Muscle layer of duodenum (tissue), 2 donors: ENCODE results near the gene GALNT14.

Experiments
- H3K27ac ChIP-seq: one replicate; pipeline ENCODE4 v1.7.0; 2013; ENCODE audit warnings: mild to moderate bottlenecking, low read length
- H3K27me3 ChIP-seq: one replicate; pipeline ENCODE4 v1.7.0; 2013; ENCODE audit warnings: low read depth, mild to moderate bottlenecking, control low read depth, low read length
- H3K36me3 ChIP-seq, 2 donors: one replicate each; pipeline ENCODE4 v1.7.0; 2013; ENCODE audit warnings: low read length in 2 of 2, control low read depth in 1 of 2, mild to moderate bottlenecking in 1 of 2; ENCODE audit not compliant: insufficient read depth in 2 of 2, control insufficient read depth in 1 of 2
- H3K4me1 ChIP-seq, 2 donors: one replicate each; pipeline ENCODE4 v1.7.0; 2013; ENCODE audit warnings: low read length in 2 of 2, mild to moderate bottlenecking in 2 of 2, control low read depth in 1 of 2, moderate library complexity in 1 of 2; ENCODE audit not compliant: insufficient read depth in 2 of 2, control insufficient read depth in 1 of 2
- H3K4me3 ChIP-seq, 2 donors: one replicate each; pipeline ENCODE4 v1.7.0; 2013; ENCODE audit warnings: low read length in 2 of 2, low read depth in 1 of 2, mild to moderate bottlenecking in 1 of 2
- H3K9me3 ChIP-seq, 2 donors: one replicate each; pipeline ENCODE4 v1.7.0; 2013; ENCODE audit warnings: low read length in 2 of 2, control low read depth in 1 of 2, mild to moderate bottlenecking in 1 of 2; ENCODE audit not compliant: control insufficient read depth in 1 of 2
- donor health status: healthy.

GALNT14 gene

GRCh38 chr2:31109633-31110192 is 28.5 kb downstream of the GALNT14 start:
- Histone ChIP-seq H3K36me3 (no peaks in the 10 kb centered on the region), H3K9me3 (no peaks in the 10 kb centered on the region), H3K27me3 (no peaks in the 10 kb centered on the region), H3K4me3 (no peak overlapping the region), H3K4me1 (no peaks in the 10 kb centered on the region), H3K27ac (no peak overlapping the region)

GRCh38 chr2:31108561-31109286 is 29.5 kb downstream of the GALNT14 start:
- no peak overlapping the region for H3K4me3 ChIP-seq
- H3K36me3 ChIP-seq: no peaks in the 10 kb centered on the region
- no peak overlapping the region for H3K27ac ChIP-seq
- H3K4me1 ChIP-seq: no peaks in the 10 kb centered on the region
- H3K9me3 ChIP-seq: no peaks in the 10 kb centered on the region
- no peaks in the 10 kb centered on the region for H3K27me3 ChIP-seq

GRCh38 chr2:31107591-31108300 is 30.5 kb downstream of the GALNT14 start:
- no peaks in the 10 kb centered on the region for H3K9me3 ChIP-seq
- H3K4me3 ChIP-seq: no peak overlapping the region
- no peak overlapping the region for H3K27ac ChIP-seq
- no peaks in the 10 kb centered on the region for H3K36me3 ChIP-seq
- H3K27me3 ChIP-seq: no peaks in the 10 kb centered on the region
- no peaks in the 10 kb centered on the region for H3K4me1 ChIP-seq

GRCh38 chr2:31101701-31102100 is 36.5 kb downstream of the GALNT14 start:
- H3K4me3 ChIP-seq: no peak overlapping the region
- no peaks in the 10 kb centered on the region for H3K27me3 ChIP-seq
- no peaks in the 10 kb centered on the region for H3K4me1 ChIP-seq
- no peaks in the 10 kb centered on the region for H3K36me3 ChIP-seq
- no peak overlapping the region for H3K27ac ChIP-seq
- H3K9me3 ChIP-seq: no peaks in the 10 kb centered on the region

GRCh38 chr2:31097962-31098613 is 40.2 kb downstream of the GALNT14 start:
- no peaks in the 10 kb centered on the region for H3K27me3 ChIP-seq
- H3K4me3 ChIP-seq: no peak overlapping the region
- no peaks in the 10 kb centered on the region for H3K36me3 ChIP-seq
- no peak overlapping the region for H3K27ac ChIP-seq
- no peaks in the 10 kb centered on the region for H3K4me1 ChIP-seq
- no peaks in the 10 kb centered on the region for H3K9me3 ChIP-seq

- no peaks in the 10 kb centered on the region for H3K9me3 ChIP-seq
- no peak overlapping the region for H3K27ac ChIP-seq
- no peaks in the 10 kb centered on the region for H3K36me3 ChIP-seq
- no peak overlapping the region for H3K4me3 ChIP-seq
- no peaks in the 10 kb centered on the region for H3K27me3 ChIP-seq
- H3K4me1 ChIP-seq: no peaks in the 10 kb centered on the region
Measured at GRCh38 chr2:31090188-31090587, 48.1 kb downstream of the GALNT14 start.

- no peak overlapping the region for H3K27ac ChIP-seq
- H3K36me3 ChIP-seq: no peaks in the 10 kb centered on the region
- H3K9me3 ChIP-seq: no peaks in the 10 kb centered on the region
- H3K4me3 ChIP-seq: no peak overlapping the region
- H3K27me3 ChIP-seq: no peaks in the 10 kb centered on the region
- H3K4me1 ChIP-seq: no peaks in the 10 kb centered on the region
Measured at GRCh38 chr2:31089645-31090044, 48.6 kb downstream of the GALNT14 start.

GRCh38 chr2:31088504-31089195 is 49.6 kb downstream of the GALNT14 start:
- no peaks in the 10 kb centered on the region for H3K9me3 ChIP-seq
- H3K4me1 ChIP-seq: no peaks in the 10 kb centered on the region
- H3K36me3 ChIP-seq: no peaks in the 10 kb centered on the region
- H3K4me3 ChIP-seq: no peak overlapping the region
- H3K27ac ChIP-seq: no peak overlapping the region
- no peaks in the 10 kb centered on the region for H3K27me3 ChIP-seq

- Histone ChIP-seq H3K4me3 (no peak overlapping the region), H3K27me3 (no peaks in the 10 kb centered on the region), H3K27ac (no peak overlapping the region), H3K9me3 (no peaks in the 10 kb centered on the region), H3K4me1 (no peaks in the 10 kb centered on the region), H3K36me3 (no peaks in the 10 kb centered on the region)
Measured at GRCh38 chr2:31087491-31087890, 50.7 kb downstream of the GALNT14 start.

- H3K27me3 ChIP-seq: no peaks in the 10 kb centered on the region
- H3K9me3 ChIP-seq: no peaks in the 10 kb centered on the region
- no peak overlapping the region for H3K27ac ChIP-seq
- no peak overlapping the region for H3K4me3 ChIP-seq
- H3K4me1 ChIP-seq: no peaks in the 10 kb centered on the region
- no peaks in the 10 kb centered on the region for H3K36me3 ChIP-seq
Measured at GRCh38 chr2:31086590-31086989, 51.6 kb downstream of the GALNT14 start.
